Measurements from ENCODE around the gene ATF6. TPM values are rescaled to one million over a fixed set of nuclear protein-coding genes. Genes with fewer than 3 reads are reported as not detected.

The ATF6 gene
- total and polyA plus RNA-seq, 2 of the 8 experiments (the other 6 are each of a cell fraction or from before 2014, with no cell fraction given), result 4.6 to 10.0 TPM

GRCh38 chr1:161787355-161787754 lies 21.2 kb downstream of the ATF6 start:
- H3K14ac ChIP-seq (ENCODE audit: insufficient read length), result no peak overlapping the region
- no peak overlapping the region for H3K4me2 ChIP-seq (ENCODE audit: insufficient read depth in 1 of 2, low read depth in 2 of 2, low read length in 2 of 2)
- POLR2A ChIA-PET (ENCODE audit: partially characterized antibody), result no interaction called here
- H3K36me3 ChIP-seq (ENCODE audit: control insufficient read depth in 2 of 4, insufficient read depth in 4 of 4, low read length in 3 of 4), result peaks cover 0 to 12% (median 0%) of the 10 kb centered on the region in 4 experiments; a peak in 3 of 8 replicates
- H3K9me3 ChIP-seq (ENCODE audit: insufficient read depth in 2 of 2, low read depth in 1 of 2, low read length in 1 of 2), result no peaks in the 10 kb centered on the region
- no peak overlapping the region for H2BK12ac ChIP-seq (ENCODE audit: low read depth, low read length)
- no peak overlapping the region for H4K5ac ChIP-seq (ENCODE audit: insufficient read length, low read depth, low read length)
- H3K79me1 ChIP-seq (ENCODE audit: low read depth, low read length), result no peaks in the 10 kb centered on the region
- H3K23ac ChIP-seq (ENCODE audit: insufficient read length), result no peak overlapping the region
- no peak overlapping the region for H4K91ac ChIP-seq (replicated peaks; ENCODE audit: insufficient read length, low read length)
- no peak overlapping the region for H3K4ac ChIP-seq (replicated peaks; ENCODE audit: insufficient read length, low read depth, low read length)
- H4K20me1 ChIP-seq (replicated peaks in 1 of 2; ENCODE audit: control insufficient read depth in 1 of 2, insufficient read depth in 2 of 2, low read length in 2 of 2), result peaks cover 0 to 1% of the 10 kb centered on the region in 2 experiments
- 82% methylated on average over 4 of the region's 4 CpGs; no CpG with 5 or more reads in 1 of the 2 experiments for WGBS, 2 experiments (ENCODE audit: extremely low coverage in 1 of 2, insufficient coverage in 1 of 2, insufficient read length in 1 of 2, insufficient replicate concordance in 2 of 2, low coverage in 1 of 2, low lambda C conversion rate in 2 of 2, missing lambda C conversion rate in 1 of 2)
- H2BK5ac ChIP-seq (ENCODE audit: low read depth, low read length), result no peak overlapping the region
- H2BK15ac ChIP-seq (ENCODE audit: low read length), result no peak overlapping the region
- H3K23me2 ChIP-seq (ENCODE audit: low read depth, low read length), result no peaks in the 10 kb centered on the region; the same call in 1 of the 2 replicates
- FAIRE-seq (no peak), DNase-seq (ENCODE audit: low read depth in 1 of 2, low spot score in 2 of 2) (no peak)
- H3K27ac ChIP-seq (ENCODE audit: low read depth, low read length), result no peak overlapping the region
- no peak overlapping the region for H2BK20ac ChIP-seq (ENCODE audit: low read length)
- H3K27me3 ChIP-seq (replicated peaks in 1 of 4; ENCODE audit: control insufficient read depth in 3 of 4, extremely low read depth in 1 of 4, insufficient read depth in 3 of 4, low read length in 3 of 4), result peaks cover 0 to 1% (median 0%) of the 10 kb centered on the region in 4 experiments; a peak in 1 of 7 replicates
- H3K4me3 ChIP-seq (ENCODE audit: extremely low read depth in 1 of 4, insufficient read depth in 2 of 4, low read depth in 3 of 4, low read length in 4 of 4), result no peak overlapping the region
- no peak overlapping the region for H3K9ac ChIP-seq (replicated peaks in 1 of 4; ENCODE audit: extremely low read depth in 1 of 4, low read depth in 3 of 4, low read length in 3 of 4)
- H3K4me1 ChIP-seq (replicated peaks in 1 of 4; ENCODE audit: control insufficient read depth in 3 of 4, insufficient read depth in 4 of 4, low read length in 3 of 4), result no peaks in the 10 kb centered on the region
- TF ChIP-seq YY1 (IDR thresholded peaks at IDR 0.05; ENCODE audit: low read depth, low read length) (no peak), POLR2AphosphoS5 (IDR thresholded peaks at IDR 0.05; ENCODE audit: low read depth, low read length) (no peak), CEBPB (IDR thresholded peaks at IDR 0.05; ENCODE audit: low read depth, low read length) (no peak), FOSL1 (IDR thresholded peaks at IDR 0.05; ENCODE audit: insufficient read depth, low read depth, low read length) (no peak), CBX8 (IDR thresholded peaks at IDR 0.05; ENCODE audit: borderline replicate concordance, low read depth, low read length) (no peak), ZNF274 (IDR thresholded peaks at IDR 0.05; ENCODE audit: borderline replicate concordance, extremely low read depth, low read length) (no peak), RAD21 (IDR thresholded peaks at IDR 0.05 in 1 of 2, conservative IDR thresholded peaks at IDR 0.05 in 1 of 2; ENCODE audit: low read depth in 2 of 2, low read length in 2 of 2) (no peak), JUN (IDR thresholded peaks at IDR 0.05; ENCODE audit: low read depth, low read length) (no peak)
- H4K8ac ChIP-seq (ENCODE audit: extremely low read depth, insufficient read depth, low read length), result no peak overlapping the region
- H3K56ac ChIP-seq (replicated peaks; ENCODE audit: insufficient read length, low read depth, low read length), result no peak overlapping the region
- H2BK120ac ChIP-seq (replicated peaks; ENCODE audit: low read depth, low read length), result no peak overlapping the region
- CTCF ChIA-PET (ENCODE audit: partially characterized antibody), result no interaction called here
- H2AFZ ChIP-seq (ENCODE audit: low read length), result no peak overlapping the region
- H3K79me2 ChIP-seq (ENCODE audit: control insufficient read depth in 1 of 2, insufficient read depth in 2 of 2, low read length in 2 of 2), result no peaks in the 10 kb centered on the region
- H2AK5ac ChIP-seq (ENCODE audit: low read depth, low read length), result no peak overlapping the region
- no peak overlapping the region for H3K18ac ChIP-seq (ENCODE audit: extremely low read depth, low read length)

All from H1 (cell line).